ENCODE data around the gene PRSS1. TPM values are rescaled to one million over a fixed set of nuclear protein-coding genes. Genes with fewer than 3 reads are reported as not detected.

PRSS1 gene
- total RNA-seq, 2 donors from 2014 or later = not detected

DNA sequence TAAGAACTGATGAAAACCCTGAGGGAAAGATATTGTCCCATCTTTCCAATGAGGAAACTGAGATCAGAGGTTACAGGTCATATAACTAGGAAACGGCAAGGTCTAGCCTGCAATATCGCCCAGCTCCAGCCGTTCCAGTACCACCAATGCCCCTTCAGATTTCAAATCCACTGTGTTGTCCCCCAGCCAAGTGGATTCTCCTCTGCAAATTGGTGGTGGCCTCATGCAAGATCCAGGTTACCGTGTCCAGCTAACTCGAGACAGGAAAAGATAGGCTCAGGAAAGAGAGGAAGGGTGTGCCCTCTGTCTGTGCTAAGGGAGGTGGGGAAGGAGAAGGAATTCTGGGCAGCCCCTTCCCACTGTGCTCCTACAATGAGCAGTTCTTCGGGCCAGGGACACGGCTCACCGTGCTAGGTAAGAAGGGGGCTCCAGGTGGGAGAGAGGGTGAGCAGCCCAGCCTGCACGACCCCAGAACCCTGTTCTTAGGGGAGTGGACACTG, 46.8 kb downstream of the PRSS1 start:
- no peaks in the 10 kb centered on the region for H3K9me3 Mint-ChIP-seq
- ATAC-seq (no peak), DNase-seq (ENCODE audit: low spot score in 2 of 2) (no peak)
- H3K36me3 Mint-ChIP-seq = peaks cover 76 to 91% of the 10 kb centered on the region in 2 donors
- H3K27ac Mint-ChIP-seq = peak overlapping the region; percentile 100

DNA sequence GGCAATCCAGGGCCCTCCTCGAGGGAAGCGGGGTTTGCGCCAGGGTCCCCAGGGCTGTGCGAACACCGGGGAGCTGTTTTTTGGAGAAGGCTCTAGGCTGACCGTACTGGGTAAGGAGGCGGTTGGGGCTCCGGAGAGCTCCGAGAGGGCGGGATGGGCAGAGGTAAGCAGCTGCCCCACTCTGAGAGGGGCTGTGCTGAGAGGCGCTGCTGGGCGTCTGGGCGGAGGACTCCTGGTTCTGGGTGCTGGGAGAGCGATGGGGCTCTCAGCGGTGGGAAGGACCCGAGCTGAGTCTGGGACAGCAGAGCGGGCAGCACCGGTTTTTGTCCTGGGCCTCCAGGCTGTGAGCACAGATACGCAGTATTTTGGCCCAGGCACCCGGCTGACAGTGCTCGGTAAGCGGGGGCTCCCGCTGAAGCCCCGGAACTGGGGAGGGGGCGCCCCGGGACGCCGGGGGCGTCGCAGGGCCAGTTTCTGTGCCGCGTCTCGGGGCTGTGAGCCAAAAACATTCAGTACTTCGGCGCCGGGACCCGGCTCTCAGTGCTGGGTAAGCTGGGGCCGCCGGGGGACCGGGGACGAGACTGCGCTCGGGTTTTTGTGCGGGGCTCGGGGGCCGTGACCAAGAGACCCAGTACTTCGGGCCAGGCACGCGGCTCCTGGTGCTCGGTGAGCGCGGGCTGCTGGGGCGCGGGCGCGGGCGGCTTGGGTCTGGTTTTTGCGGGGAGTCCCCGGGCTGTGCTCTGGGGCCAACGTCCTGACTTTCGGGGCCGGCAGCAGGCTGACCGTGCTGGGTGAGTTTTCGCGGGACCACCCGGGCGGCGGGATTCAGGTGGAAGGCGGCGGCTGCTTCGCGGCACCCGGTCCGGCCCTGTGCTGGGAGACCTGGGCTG, 47.5 kb downstream of the PRSS1 start:
- DNase-seq (ENCODE audit: low spot score in 2 of 2) = no peak
- Mint-ChIP-seq H3K9me3 (no peaks in the 10 kb centered on the region), H3K36me3 (peaks cover 77 to 92% of the 10 kb centered on the region in 2 donors), H3K27ac (peak overlapping the region; percentile 100)
- ATAC-seq = no peak

DNA sequence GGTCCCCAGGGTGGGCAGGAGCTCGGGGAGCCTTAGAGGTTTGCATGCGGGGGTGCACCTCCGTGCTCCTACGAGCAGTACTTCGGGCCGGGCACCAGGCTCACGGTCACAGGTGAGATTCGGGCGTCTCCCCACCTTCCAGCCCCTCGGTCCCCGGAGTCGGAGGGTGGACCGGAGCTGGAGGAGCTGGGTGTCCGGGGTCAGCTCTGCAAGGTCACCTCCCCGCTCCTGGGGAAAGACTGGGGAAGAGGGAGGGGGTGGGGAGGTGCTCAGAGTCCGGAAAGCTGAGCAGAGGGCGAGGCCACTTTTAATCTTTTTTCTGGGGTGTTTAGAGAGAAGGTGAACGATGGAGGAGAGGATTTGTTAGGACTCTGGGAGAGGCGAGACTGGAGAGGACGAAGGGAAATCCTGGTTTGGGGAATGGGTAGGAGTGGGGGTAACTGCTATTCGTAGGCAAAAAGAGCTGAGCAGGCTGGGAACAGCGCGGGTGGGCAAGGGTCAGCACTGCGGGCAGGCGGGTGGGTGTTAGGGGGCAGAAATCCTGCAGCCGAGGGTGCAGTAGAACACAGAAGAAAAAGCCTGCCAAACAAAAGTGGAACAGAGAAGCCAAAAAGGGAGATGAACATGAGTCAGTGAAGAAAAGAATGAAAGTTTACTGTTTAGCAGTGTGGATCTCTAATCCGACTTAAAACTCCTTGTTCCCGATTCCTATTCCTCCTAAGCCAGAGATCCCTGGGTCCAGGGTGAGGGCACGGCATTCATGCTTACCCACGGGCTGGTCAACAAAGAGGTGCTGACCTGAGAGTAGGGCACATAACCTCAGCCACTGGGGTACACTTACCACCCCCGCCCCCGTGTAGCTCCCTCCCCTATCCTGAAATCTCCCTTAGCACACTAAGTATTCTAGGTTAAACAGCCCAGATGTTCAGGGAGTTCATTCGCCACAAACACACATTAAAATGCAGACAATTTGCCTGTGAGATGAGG, 48.4 kb downstream of the PRSS1 start:
- no peak for DNase-seq (ENCODE audit: low spot score in 2 of 2)
- H3K9me3 Mint-ChIP-seq = no peaks in the 10 kb centered on the region
- H3K36me3 Mint-ChIP-seq = peaks cover 81 to 92% of the 10 kb centered on the region in 2 donors
- ATAC-seq = peak in 1 of 2 donors; percentile 14
- H3K27ac Mint-ChIP-seq = peak overlapping the region; percentile 100

DNA sequence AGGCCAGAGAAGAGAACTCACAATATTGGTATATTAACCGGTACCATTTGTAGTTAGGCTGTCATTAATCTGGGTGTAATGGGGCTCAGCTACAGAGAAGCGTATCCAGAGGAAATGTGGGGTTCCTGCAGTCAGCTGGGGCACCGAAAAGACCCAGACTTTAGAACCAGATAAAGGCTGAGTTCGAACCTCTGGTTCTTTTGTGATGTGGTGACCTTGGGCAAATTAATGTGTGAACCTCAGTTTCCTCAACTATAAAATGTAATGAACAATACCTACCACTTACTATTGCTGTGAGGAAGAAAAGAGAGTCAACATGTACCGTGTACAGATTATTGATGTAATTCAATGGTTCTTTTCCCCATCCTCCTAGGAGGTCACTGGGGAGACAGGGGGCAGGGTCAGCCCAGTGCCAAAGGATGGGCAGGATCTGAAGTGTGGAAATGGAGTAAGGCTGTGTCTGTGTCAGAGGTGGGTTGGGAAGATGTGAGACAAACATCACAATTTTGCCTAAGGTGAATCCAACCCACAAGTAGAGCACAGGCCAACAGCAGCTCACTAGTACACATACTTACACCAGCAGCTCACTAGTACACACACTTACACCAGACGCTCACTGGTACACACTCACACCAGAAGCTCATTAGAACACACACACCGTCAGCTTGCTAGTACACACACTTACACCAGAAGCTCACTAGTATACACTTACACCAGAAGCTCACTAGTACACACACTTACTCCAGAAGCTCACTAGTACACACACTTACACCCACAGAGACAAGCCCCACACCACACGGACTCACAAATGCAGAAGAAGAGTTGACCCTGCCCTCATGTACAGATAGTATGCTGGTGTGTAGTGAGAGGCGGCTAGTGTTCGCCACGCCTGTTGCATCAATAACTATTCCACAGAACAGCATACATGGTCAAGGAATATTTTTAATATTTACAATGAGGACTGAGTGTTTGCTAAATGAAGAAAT, 49.5 kb downstream of the PRSS1 start:
- H3K27ac Mint-ChIP-seq = peak overlapping the region; percentile 100
- DNase-seq (ENCODE audit: low spot score in 2 of 2) = no peak
- peak; percentile 23 to 36 for ATAC-seq
- H3K9me3 Mint-ChIP-seq = no peaks in the 10 kb centered on the region
- peaks cover 79 to 92% of the 10 kb centered on the region in 2 donors for H3K36me3 Mint-ChIP-seq

DNA sequence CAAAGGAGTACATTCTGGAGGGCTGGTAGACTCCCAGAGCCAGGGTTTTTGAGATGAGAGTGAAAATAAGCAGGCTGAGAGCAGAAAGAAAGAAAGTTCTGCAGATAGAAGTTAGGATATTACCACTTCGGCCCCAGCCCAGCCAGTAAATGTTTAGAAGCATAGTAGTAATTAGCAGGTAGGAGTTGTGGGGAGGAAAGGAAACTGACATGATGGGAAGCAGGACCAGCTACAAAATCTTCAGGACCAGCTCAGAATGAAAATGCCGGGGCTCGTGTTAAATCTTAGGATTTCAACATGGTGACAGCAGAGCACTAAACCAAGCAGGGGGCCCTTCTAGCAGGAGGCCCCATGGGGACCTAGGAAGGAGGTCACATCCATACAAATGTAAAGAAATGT, 50.2 kb downstream of the PRSS1 start:
- Mint-ChIP-seq H3K9me3 (peaks cover 0 to under 1% of the 10 kb centered on the region in 2 donors), H3K27ac (peak overlapping the region; percentile 100), H3K36me3 (peaks cover 74 to 92% of the 10 kb centered on the region in 2 donors)
- ATAC-seq = no peak
- DNase-seq (ENCODE audit: low spot score in 2 of 2) = no peak

DNA sequence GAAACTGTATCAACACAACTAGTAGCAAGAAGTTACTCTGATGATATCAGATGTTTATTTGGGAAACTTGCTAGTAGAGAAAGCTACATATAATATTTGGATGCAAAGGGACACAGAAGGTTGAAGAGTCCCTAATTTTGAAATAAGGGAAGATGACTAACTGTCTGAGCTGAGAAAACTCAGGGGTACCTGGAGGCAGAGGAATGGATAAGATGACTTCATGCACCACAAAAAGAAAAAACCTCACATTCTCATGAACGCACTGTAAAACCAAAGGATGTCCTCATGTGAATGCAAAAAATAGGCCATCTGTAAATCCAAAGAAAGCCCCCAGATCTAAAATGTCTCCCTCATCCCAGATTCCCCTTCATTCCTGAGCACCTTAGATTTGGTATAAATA, 50.8 kb downstream of the PRSS1 start:
- DNase-seq (ENCODE audit: low spot score in 2 of 2) (no peak), ATAC-seq (peak; percentile 46 to 48)
- Mint-ChIP-seq H3K27ac (peak overlapping the region; percentile 100), H3K36me3 (peaks cover 74 to 93% of the 10 kb centered on the region in 2 donors), H3K9me3 (peaks cover 0 to 4% of the 10 kb centered on the region in 2 donors)

DNA sequence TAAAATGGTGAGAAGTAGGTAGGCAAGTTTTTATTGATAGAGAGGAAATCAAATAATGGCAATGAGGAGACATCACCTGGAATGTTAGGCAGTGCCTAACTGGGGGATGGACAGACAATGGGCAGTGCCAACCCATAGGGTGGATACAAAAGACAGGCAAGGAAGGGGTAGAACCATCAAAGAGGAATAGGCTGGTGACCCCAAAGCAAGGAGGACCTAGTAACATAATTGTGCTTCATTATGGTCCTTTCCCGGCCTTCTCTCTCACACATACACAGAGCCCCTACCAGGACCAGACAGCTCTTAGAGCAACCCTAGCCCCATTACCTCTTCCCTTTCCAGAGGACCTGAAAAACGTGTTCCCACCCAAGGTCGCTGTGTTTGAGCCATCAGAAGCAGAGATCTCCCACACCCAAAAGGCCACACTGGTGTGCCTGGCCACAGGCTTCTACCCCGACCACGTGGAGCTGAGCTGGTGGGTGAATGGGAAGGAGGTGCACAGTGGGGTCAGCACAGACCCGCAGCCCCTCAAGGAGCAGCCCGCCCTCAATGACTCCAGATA, 51.5 kb downstream of the PRSS1 start:
- no peak for DNase-seq (ENCODE audit: low spot score in 2 of 2)
- peaks cover 0 to 4% of the 10 kb centered on the region in 2 donors for H3K9me3 Mint-ChIP-seq

DNA sequence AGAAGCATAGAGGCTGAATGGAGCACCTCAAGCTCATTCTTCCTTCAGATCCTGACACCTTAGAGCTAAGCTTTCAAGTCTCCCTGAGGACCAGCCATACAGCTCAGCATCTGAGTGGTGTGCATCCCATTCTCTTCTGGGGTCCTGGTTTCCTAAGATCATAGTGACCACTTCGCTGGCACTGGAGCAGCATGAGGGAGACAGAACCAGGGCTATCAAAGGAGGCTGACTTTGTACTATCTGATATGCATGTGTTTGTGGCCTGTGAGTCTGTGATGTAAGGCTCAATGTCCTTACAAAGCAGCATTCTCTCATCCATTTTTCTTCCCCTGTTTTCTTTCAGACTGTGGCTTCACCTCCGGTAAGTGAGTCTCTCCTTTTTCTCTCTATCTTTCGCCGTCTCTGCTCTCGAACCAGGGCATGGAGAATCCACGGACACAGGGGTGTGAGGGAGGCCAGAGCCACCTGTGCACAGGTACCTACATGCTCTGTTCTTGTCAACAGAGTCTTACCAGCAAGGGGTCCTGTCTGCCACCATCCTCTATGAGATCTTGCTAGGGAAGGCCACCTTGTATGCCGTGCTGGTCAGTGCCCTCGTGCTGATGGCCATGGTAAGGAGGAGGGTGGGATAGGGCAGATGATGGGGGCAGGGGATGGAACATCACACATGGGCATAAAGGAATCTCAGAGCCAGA, 52.5 kb downstream of the PRSS1 start:
- Mint-ChIP-seq H3K36me3 (peaks cover 65 to 86% of the 10 kb centered on the region in 2 donors), H3K27ac (peak overlapping the region; percentile 97 to 100), H3K9me3 (peaks cover 0 to 4% of the 10 kb centered on the region in 2 donors)
- DNase-seq (ENCODE audit: low spot score in 2 of 2) = no peak
- no peak for ATAC-seq

More for the DNA sequence above, 51.5 kb downstream of the PRSS1 start:
- Mint-ChIP-seq H3K36me3 (peaks cover 74 to 95% of the 10 kb centered on the region in 2 donors), H3K27ac (peak overlapping the region; percentile 100)
- ATAC-seq = peak in 1 of 2 donors; percentile 6

DNA sequence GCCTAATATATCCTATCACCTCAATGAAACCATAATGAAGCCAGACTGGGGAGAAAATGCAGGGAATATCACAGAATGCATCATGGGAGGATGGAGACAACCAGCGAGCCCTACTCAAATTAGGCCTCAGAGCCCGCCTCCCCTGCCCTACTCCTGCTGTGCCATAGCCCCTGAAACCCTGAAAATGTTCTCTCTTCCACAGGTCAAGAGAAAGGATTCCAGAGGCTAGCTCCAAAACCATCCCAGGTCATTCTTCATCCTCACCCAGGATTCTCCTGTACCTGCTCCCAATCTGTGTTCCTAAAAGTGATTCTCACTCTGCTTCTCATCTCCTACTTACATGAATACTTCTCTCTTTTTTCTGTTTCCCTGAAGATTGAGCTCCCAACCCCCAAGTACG, 53.0 kb downstream of the PRSS1 start:
- ATAC-seq (no peak), DNase-seq (ENCODE audit: low spot score in 2 of 2) (no peak)
- peaks cover 62 to 83% of the 10 kb centered on the region in 2 donors for H3K36me3 Mint-ChIP-seq
- peak overlapping the region; percentile 97 to 100 for H3K27ac Mint-ChIP-seq
- H3K9me3 Mint-ChIP-seq = peaks cover 0 to 4% of the 10 kb centered on the region in 2 donors

Other genes starting within 250 kb of the PRSS1 start
- gene PRSS2, start 21.5 kb downstream of the PRSS1 start, total RNA-seq = under 1 TPM in 1 of 2 donors, not detected in 1; 0.82 TPM
- 10 to 100 TPM; 16.0 to 32.8 TPM for gene EPHB6, start 105.6 kb downstream of the PRSS1 start, total RNA-seq
- gene TRPV6, start 136.3 kb downstream of the PRSS1 start, total RNA-seq = under 1 TPM in 1 of 2 donors, not detected in 1; 0.09 TPM
- not detected for gene TRPV5, start 184.3 kb downstream of the PRSS1 start, total RNA-seq
- not detected for gene LLCFC1, start 190.0 kb downstream of the PRSS1 start, total RNA-seq
- gene KEL, start 212.9 kb downstream of the PRSS1 start, total RNA-seq = 1 to 10 TPM in 1 of 2 donors, under 1 TPM in 1; 0.60 to 2.8 TPM

Data from activated naive CD4-positive, alpha-beta T cell treated with anti-CD3 and anti-CD28 coated beads, Interleukin-2, amount 50 U/mL, for 72 hours (primary cell).